Fibroblast of lung (primary cell): Measurements from ENCODE around the gene KCNJ14.

ENCODE experiments used
- CTCF ChIP-seq, 2 donors: IDR thresholded peaks in 1 of 2; conservative IDR thresholded peaks in 1 of 2; 1 replicate in 1 of 2; 2 replicates in 1 of 2; pipeline ENCODE4 v1.5.1; 2011 to 2012; ENCODE audit warnings: low read length in 2 of 2, control low read depth in 1 of 2, inconsistent platforms in 1 of 2, low read depth in 1 of 2, mild to moderate bottlenecking in 1 of 2
- EZH2 ChIP-seq: IDR thresholded peaks from 2 replicates; pipeline ENCODE4 v1.5.1; 2012; ENCODE audit warnings: low read length, control low read depth, mild to moderate bottlenecking; ENCODE audit errors: missing control alignments

- TF ChIP-seq CTCF (conservative IDR thresholded peaks at IDR 0.05 in 1 of 2, IDR thresholded peaks at IDR 0.05 in 1 of 2; ENCODE audit: low read depth in 1 of 2, low read length in 2 of 2) (no peak), EZH2 (no peak)
Observed at GRCh38 chr19:48469289-48469881, 14.0 kb downstream of the KCNJ14 start, which contains the start of gene CYTH2.
